Heart left ventricle (tissue), 16 donors: Measurements from ENCODE around the gene LEPROT. TPM values are rescaled to one million over a fixed set of nuclear protein-coding genes. Genes with fewer than 3 reads are reported as not detected.

Experiments used
- ATAC-seq, 4 donors: fragments of 200-7000 bp; cut with Tn5 transposase; one replicate each; pipeline ENCODE4 v1.9.1; 2020 to 2022; ENCODE audit warnings: moderate library complexity in 4 of 4, mild to moderate bottlenecking in 3 of 4, moderate number of reproducible peaks in 1 of 4
- DNase-seq, 5 donors: peaks; one replicate each; pipeline ENCODE4 v3.0.0-alpha.2; 2020
- H3K27ac ChIP-seq, 12 donors: fragments of 200-600 bp; sonication (generic) in 4 of 12; one replicate each; pipeline versions ENCODE4 v1.5.0 to v1.8.0; 2016 to 2022; ENCODE audit warnings: mild to moderate bottlenecking in 2 of 12
- H3K27me3 ChIP-seq, 9 donors: fragments of 200-600 bp; sonication (generic) in 2 of 9; one replicate each; pipeline versions ENCODE4 v1.5.1 to v1.8.0; 2016 to 2022; ENCODE audit warnings: mild to moderate bottlenecking in 3 of 9
- H3K36me3 ChIP-seq, 9 donors: fragments of 200-600 bp; sonication (generic) in 2 of 9; one replicate each; pipeline versions ENCODE4 v1.5.0 to v1.8.0; 2018 to 2022; ENCODE audit warnings: mild to moderate bottlenecking in 2 of 9
- H3K4me1 ChIP-seq, 12 donors: fragments of 200-600 bp; sonication (generic) in 4 of 12; one replicate each; pipeline versions ENCODE4 v1.5.0 to v1.8.0; 2016 to 2022; ENCODE audit warnings: mild to moderate bottlenecking in 3 of 12
- H3K4me3 ChIP-seq, 12 donors: fragments of 200-600 bp; sonication (generic) in 4 of 12; one replicate each; pipeline versions ENCODE4 v1.5.0 to v1.8.0; 2017 to 2022; ENCODE audit warnings: mild to moderate bottlenecking in 9 of 12, moderate library complexity in 4 of 12
- H3K9me3 ChIP-seq, 12 donors: fragments of 200-600 bp; sonication (generic) in 4 of 12; one replicate each; pipeline versions ENCODE4 v1.5.0 to v1.8.0; 2016 to 2022; ENCODE audit warnings: mild to moderate bottlenecking in 1 of 12
- CTCF ChIP-seq, 12 donors: fragments of 200-600 bp; sonication (generic) in 4 of 12; IDR thresholded peaks; one replicate each; pipeline versions ENCODE4 v1.5.0 to v1.8.0; 2018 to 2022; ENCODE audit warnings: antibody characterized with exemption in 12 of 12, mild to moderate bottlenecking in 5 of 12
- POLR2A ChIP-seq, 2 donors: fragments of 450-650 bp; IDR thresholded peaks; one replicate each; pipeline ENCODE4 v1.6.1; 2017; ENCODE audit warnings: antibody characterized with exemption in 2 of 2, mild to moderate bottlenecking in 2 of 2, moderate library complexity in 2 of 2
- WGBS, 4 donors: extraction: QIAGEN DNeasy Blood & Tissue Kit in 2 of 4; methylation state at CpG; one replicate each; pipeline versions ENCODE4 v1.1.5 to v1.1.7; 2013 to 2018; 5-methylcytosine and 5-hydroxymethylcytosine counted together
- intact Hi-C, 10 donors: fragments of 100-400 bp; cut with DNase I; formaldehyde crosslinking; loops; one replicate each; pipeline versions ENCODE4 v1.11.1 to v1.14.2; 2022
- polyA plus RNA-seq, 2 donors: library from polyadenylated mRNA; stranded (reverse); fragments of 200-250 nt; gene quantifications; one replicate each; pipeline ENCODE4 v1.2.3, GENCODE V29; 2013
- total RNA-seq, 9 donors: library from RNA; depleted of rRNA in 2 of 9; stranded (reverse); fragments of >200 nt in 2 of 9; fragmentation: NEBNext Ultra II Directional in 3 of 9; extraction: Animal tissue kit (Norgen Biotek cat#: 25700) in 3 of 9; gene quantifications; one replicate each; pipeline versions ENCODE4 v1.1.0 to v1.2.4, GENCODE V29; 2016 to 2023
- donor health status: ischemic (EF 13 %, LVEDD 7.1; RV severe dilation, severe dysfunction).
- donor health status: healthy with polysubstance abuse.
- donor health status: DM: no; HTN: yes; CAD: no.
- donor health status: DM: no; HTN: no; CAD: no.
- donor health status: ischemic (EF 25% LVEDD 6.9; RV normal size, moderate dysfunction).
- donor health status: ischemic (EF 25% LVEDD 5.7; RV mildly dilated, moderate dysfunction).
- donor health status: healthy.
- donor health status: DM: yes; HTN: yes; CAD: no.
- donor health status: ischemic (EF 35%, LVEDD 5.7; RV mildly dilated, moderate dysfunction).
- donor health status: nonischemic (EF 11% LVEDD 7.7; RV severe dilation, severe dysfunction).
- donor health status: DM: yes; HTN: yes; CAD: no.
- donor health status: PGD.
- donor health status: ischemic (EF 29% LVEDD 5.4; RV normal size, mild dysfunction).
- donor health status: nonischemic (EF 23%, LVEDD 6.1; RV moderate dilation, normal function).

Gene LEPROT
- total and polyA plus RNA-seq, 11 donors: 20.8 to 66.2 (median 46.2) TPM

- TF ChIP-seq POLR2A (IDR thresholded peaks at IDR 0.05) (no peak), CTCF (IDR thresholded peaks at IDR 0.05) (no peak)
- Histone ChIP-seq H3K27ac (no peak overlapping the region), H3K4me1 (peaks cover 0 to 29% (median 0%) of the 10 kb centered on the region in 12 donors), H3K4me3 (no peak overlapping the region), H3K9me3 (no peaks in the 10 kb centered on the region), H3K27me3 (no peaks in the 10 kb centered on the region), H3K36me3 (no peaks in the 10 kb centered on the region)
- WGBS, 4 donors: 72 to 77% (median 73%) methylated on average over 3 of the region's 3 CpGs
- ATAC-seq (no peak), DNase-seq (no peak)
- intact Hi-C loops: no loop called here
Measured at GRCh38 chr1:65478379-65479026, 58.0 kb downstream of the LEPROT start.

- no peak overlapping the region for H3K27ac ChIP-seq
Measured at GRCh38 chr1:65479554-65480204, 59.2 kb downstream of the LEPROT start.

GRCh38 chr1:65480684-65481405 is 60.4 kb downstream of the LEPROT start:
- H3K4me1 ChIP-seq: peaks cover 0 to 26% (median 0%) of the 10 kb centered on the region in 12 donors
- DNase-seq: no peak
- TF ChIP-seq POLR2A (IDR thresholded peaks at IDR 0.05) (no peak), CTCF (IDR thresholded peaks at IDR 0.05) (no peak)
- no peaks in the 10 kb centered on the region for H3K36me3 ChIP-seq
- no peak overlapping the region for H3K4me3 ChIP-seq
- H3K9me3 ChIP-seq: no peaks in the 10 kb centered on the region
- WGBS, 4 donors: 84 to 88% (median 87%) methylated on average over 4 of the region's 4 CpGs
- no peak overlapping the region for H3K27ac ChIP-seq
- H3K27me3 ChIP-seq: no peaks in the 10 kb centered on the region
- intact Hi-C loops: no loop called here
- no peak for ATAC-seq

More at GRCh38 chr1:65479554-65480204, 59.2 kb downstream of the LEPROT start:
- no peak for ATAC-seq
- intact Hi-C loops: no loop called here
- Histone ChIP-seq H3K27me3 (no peaks in the 10 kb centered on the region), H3K36me3 (no peaks in the 10 kb centered on the region), H3K4me3 (no peak overlapping the region), H3K9me3 (no peaks in the 10 kb centered on the region), H3K4me1 (peaks cover 0 to 29% (median 0%) of the 10 kb centered on the region in 12 donors)
- no peak for DNase-seq
- TF ChIP-seq CTCF (IDR thresholded peaks at IDR 0.05) (no peak), POLR2A (IDR thresholded peaks at IDR 0.05) (no peak)
- WGBS, 4 donors: 95 to 97% (median 96%) methylated on average over 4 of the region's 4 CpGs
